Stromal cell of bone marrow (primary cell): ENCODE measurements around the gene RUFY2.
"Not testable (repeated sequence)": the region's sequence is repeated elsewhere in the genome, so short reads cannot be mapped to it uniquely, and the experiment has no call there.

Source experiments
- DNase-seq: peaks from one replicate; pipeline ENCODE4 v3.0.0-alpha.2; 2012; ENCODE audit warnings: low read depth

Gene RUFY2, protein sequence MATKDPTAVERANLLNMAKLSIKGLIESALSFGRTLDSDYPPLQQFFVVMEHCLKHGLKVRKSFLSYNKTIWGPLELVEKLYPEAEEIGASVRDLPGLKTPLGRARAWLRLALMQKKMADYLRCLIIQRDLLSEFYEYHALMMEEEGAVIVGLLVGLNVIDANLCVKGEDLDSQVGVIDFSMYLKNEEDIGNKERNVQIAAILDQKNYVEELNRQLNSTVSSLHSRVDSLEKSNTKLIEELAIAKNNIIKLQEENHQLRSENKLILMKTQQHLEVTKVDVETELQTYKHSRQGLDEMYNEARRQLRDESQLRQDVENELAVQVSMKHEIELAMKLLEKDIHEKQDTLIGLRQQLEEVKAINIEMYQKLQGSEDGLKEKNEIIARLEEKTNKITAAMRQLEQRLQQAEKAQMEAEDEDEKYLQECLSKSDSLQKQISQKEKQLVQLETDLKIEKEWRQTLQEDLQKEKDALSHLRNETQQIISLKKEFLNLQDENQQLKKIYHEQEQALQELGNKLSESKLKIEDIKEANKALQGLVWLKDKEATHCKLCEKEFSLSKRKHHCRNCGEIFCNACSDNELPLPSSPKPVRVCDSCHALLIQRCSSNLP

DNA sequence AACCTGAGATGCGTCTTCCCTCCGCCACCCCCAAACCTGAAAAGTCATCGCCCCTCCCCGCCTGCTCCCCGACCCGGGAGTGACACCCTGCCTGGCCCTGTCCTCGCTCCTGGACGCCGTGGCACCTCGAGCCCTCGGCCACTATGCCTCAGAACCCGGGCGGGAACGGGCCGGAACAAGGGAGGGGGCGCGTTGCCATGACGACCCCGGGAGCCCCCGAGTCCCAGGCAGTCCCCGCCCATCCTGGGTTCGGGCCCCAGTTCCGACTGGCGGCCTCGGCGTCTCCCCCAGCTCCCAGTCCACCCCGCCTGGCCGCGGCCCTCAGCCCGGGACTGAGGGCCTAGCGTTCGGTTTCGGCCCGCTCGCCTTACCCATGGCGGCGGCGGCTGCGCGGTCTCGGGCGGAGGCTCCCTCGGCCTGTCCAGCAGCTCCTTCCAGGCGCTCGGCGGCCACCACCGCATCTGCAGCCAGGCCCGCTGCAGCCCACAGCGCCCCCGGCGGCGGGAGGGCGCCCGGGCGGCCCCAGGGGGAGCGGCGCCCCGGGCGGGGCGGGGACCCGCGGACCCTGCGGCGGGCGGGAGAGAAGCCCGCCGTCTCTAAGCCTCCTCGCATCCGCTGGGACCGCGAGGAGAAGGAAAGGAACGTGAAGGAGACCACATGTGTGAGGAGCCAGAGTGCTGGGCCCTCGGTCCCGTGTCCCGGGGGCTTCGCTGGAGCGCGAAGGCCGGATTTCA lies at the start of gene RUFY2:
Gene RUFY2, minus strand, starts transcription at position 463 of the 734 bp plus-strand sequence. Its CDS starts 88 bp downstream, at position 375.
- peak; percentile 49 for DNase-seq

DNA sequence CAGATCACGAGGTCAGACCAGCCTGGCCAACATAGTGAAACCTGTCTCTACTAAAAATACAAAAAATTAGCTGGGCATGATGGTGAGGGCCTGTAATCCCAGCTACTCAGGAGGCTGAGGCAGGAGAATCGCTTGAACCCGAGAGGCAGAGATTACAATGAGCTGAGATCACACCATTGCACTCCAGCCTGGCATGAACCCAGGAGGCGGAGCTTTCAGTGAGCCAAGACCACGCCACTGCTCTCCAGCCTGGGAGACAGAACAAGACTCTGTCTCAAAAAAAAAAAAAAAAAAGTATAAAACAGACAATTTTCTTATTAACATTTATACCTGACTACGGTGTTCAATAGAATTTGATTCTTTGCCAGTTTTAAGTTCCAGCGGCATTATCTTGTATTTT lies 42.6 kb upstream of the RUFY2 start:
- DNase-seq: not testable (repeated sequence)

GRCh38 chr10:68446179-68446578 lies 39.1 kb upstream of the RUFY2 start:
- DNase-seq: no peak

DNA sequence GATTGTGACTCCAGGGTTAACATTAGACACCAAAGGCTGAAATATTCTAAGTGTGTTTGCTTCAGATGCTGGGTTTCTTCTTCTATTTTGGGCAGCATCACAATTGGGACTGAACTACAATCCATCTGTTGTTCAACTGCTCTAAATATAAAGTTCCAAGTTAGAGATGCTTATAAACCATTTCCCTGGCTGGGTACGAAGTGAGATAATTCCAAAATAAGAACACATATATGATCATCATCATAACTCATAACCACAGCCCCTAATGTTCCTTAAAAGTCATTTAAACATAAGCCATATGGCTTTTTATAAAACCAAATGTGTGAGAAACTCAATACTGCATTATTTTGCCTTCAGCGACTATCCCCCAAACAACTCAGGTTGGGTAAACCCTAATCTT lies 35.9 kb upstream of the RUFY2 start:
- no peak for DNase-seq

DNA sequence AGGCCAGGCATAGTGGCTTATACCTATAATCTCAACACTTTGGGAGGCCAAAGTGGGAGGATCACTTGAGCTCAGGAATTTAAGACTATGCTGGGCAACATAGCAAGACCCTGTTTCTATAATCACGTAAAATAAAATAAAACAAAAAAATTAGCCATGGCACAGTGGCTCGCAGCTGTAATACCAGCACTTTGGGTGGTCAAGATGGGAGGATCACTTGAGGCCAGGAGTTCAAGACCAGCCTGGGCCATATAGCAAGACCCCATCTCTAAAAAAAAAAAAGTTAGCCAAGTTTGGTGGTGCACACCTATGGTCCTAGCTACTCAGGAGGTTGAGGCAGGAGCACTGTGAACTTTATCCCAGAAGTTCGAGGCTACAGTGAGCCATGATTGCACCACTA lies 33.8 kb upstream of the RUFY2 start:
- no peak for DNase-seq

DNA sequence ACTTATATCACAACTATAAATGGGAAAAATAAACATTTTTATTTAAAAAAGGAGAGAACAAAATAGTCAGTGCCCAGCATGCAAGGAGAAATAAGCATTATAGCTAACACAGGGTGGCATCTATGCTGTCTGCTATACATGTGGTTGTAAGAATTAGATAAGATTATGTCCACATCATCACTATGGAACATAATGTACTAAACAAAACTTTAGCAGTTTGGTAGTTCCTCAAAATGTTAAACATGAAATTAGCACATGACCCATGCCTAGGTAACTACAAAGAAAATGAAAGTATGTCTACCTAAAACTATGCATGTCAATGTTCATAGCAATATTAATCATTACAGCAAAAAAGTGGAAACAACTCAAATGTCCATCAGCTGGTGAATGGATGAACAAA lies 28.7 kb upstream of the RUFY2 start:
- no peak for DNase-seq

DNA sequence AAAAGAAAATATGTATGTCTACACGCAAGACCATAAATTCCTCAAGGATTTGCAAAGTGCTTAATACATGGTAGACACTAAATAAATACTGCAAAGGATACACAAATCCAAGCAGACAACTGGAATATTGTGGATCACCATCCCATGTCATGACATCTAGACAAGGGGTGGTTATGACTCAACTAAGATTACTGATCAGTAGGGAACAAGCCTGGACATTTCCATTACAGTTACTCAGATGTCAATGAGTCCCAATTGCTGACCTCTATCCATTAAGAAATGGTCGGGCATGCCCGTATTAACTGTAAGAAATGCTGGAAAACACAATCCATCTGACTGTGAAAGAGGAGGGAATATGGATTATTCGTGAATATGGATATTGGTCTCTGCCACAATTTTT lies 27.6 kb upstream of the RUFY2 start:
- no peak for DNase-seq

- DNase-seq: no peak
Measured at GRCh38 chr10:68428396-68429104, 21.5 kb upstream of the RUFY2 start.

DNA sequence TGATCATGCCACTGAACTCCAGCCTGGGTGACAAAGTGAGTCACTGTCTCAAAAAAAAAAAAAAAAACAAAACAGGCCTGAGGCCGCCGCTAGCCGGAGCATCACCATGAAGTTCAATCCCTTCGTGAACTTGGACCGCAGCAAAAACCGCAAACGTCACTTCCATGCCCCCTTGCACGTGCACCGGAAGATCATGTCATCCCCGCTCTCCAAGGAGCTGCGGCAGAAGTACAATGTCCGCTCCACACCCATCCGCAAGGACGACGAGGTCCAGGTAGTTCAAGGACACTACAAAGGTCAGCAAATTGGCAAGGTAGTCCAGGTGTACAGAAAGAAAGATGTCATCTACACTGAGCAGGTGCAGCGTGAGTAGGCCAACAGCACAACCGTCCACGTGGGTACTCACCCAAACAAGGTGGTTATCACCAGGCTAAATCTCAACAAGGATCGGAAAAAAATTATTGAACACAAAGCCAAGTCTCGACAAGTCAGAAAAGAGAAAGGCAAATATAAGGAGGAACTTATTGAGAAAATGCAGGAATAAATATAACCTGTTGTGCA lies 17.5 kb upstream of the RUFY2 start:
- DNase-seq: no peak

DNA sequence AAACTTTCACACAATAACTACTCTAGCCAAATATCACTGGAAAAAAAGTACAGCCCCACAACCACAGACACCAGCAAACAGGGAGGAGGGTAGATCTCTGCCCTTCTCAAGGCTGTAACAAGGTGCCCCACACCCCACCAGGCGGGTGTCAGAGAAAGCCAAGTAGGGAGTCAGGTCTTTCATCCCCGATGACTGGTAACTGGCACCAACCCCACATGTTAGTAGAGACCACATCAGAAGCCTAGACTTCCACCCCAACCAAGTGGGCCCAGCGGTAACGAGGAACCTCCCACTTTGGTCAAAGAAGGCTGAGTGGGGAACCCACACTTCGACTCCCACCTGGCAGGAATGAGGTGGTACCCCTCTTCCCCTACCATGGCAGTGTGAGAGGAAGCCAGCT lies 16.4 kb upstream of the RUFY2 start:
- no peak for DNase-seq

GRCh38 chr10:68419376-68419775 lies 12.3 kb upstream of the RUFY2 start:
- no peak for DNase-seq

DNA sequence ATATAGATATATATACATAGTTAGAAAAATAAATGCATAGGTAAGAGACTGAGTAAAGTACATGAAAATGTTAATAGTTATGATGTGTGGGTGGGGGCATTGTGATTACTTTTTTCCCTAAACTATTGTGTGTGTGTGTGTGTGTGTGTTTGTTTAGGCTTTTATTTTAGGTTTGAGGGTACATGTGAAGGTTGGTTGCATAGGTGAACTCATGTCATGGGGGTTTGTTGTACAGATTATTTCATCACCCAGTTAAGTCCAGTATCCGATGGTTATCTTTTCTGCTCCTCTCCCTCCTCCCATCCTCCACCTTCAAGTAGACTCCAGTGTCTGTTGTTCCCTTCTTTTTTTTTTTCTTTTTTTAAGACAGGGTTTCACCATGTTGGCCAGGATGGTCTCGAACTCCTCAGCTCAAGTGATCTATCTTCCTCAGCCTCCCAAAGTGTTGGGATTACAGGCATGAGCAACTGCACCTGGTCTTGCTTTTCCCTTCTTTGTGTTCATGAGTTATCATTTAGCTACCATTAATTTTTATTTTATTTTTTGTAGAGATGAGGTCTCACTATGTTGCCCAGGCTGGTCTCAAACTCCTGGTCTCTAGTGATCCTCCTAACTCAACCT lies 1.9 kb upstream of the RUFY2 start:
- no peak for DNase-seq

GRCh38 chr10:68406111-68406814 lies 814 bp downstream of the RUFY2 start:
- DNase-seq: peak; percentile 31

DNA sequence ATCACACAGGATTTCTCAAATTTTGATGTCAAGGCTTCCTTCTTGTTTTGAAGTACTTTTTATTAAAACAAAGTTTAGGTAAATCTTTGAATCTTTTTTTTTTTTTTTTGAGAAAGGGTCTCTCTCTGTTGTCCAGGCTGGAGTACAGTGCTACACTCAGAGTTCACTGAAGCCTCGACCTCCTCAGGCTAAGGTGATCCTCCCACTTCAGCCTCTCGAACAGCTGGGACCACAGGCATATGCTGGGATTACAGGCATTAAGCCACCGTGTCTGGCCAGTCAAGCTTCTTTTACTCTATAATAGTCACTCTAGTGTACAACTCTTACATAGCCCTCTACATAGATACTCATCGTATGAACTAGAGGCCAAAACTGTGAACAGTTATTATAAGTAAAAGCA lies 3.4 kb downstream of the RUFY2 start:
- no peak for DNase-seq

GRCh38 chr10:68402276-68402675 lies 4.8 kb downstream of the RUFY2 start:
- DNase-seq: no peak

- no peak for DNase-seq
Measured at GRCh38 chr10:68397005-68397404, 10.1 kb downstream of the RUFY2 start.

DNA sequence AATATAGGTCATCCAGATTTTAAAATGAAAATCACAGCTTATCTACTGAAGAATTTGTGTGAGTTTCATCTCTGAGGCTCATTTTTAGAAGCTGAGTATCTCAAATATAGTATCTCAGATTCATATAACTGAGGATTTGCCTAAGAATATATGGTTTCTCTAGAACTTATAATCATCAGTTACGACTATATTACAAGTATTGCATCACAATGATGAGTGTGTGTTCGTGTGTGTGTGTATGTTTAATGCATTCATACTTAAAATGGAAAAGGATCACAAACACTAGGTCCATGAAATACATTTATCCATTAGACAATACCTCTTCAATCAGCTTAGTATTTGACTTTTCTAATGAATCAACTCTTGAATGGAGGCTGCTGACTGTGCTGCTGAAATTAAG lies 21.3 kb downstream of the RUFY2 start:
- no peak for DNase-seq

GRCh38 chr10:68371604-68372003 lies 35.5 kb downstream of the RUFY2 start:
- no peak for DNase-seq

GRCh38 chr10:68367121-68367520 lies 40.0 kb downstream of the RUFY2 start:
- no peak for DNase-seq

- no peak for DNase-seq
Measured at GRCh38 chr10:68366600-68366999, 40.5 kb downstream of the RUFY2 start.

GRCh38 chr10:68365611-68366010 lies 41.5 kb downstream of the RUFY2 start:
- DNase-seq: no peak
